CD8-positive, alpha-beta memory T cell (primary cell): ENCODE data around the gene SNRNP27. TPM values are rescaled to one million over a fixed set of nuclear protein-coding genes. Genes with fewer than 3 reads are reported as not detected.
A peak's percentile ranks its signal among the peaks of the same experiment; 100 is the strongest.
"Not testable (repeated sequence)": the region's sequence is repeated elsewhere in the genome, so short reads cannot be mapped to it uniquely, and the experiment has no call there.

Experiments used
- CTCF ChIA-PET: fragments of 350-600 bp; sonication (Branson Sonifier 250); formaldehyde crosslinking; loops from one replicate; lab custom pipeline; 2021; ENCODE audit warnings: antibody characterized with exemption; lab: Charles Lee
- POLR2A ChIA-PET: fragments of 350-600 bp; sonication (Branson Sonifier 250); formaldehyde crosslinking; loops from one replicate; lab custom pipeline; 2021; ENCODE audit warnings: antibody characterized with exemption; lab: Charles Lee
- DNase-seq, 5 donors: peaks; one replicate each; pipeline versions ENCODE4 v3.0.0 to v3.0.0-alpha.2; 2020 to 2022; ENCODE audit warnings: mixed read lengths in 1 of 5
- H3K27ac ChIP-seq: one replicate; pipeline ENCODE4 v1.7.0; 2013; ENCODE audit warnings: low read depth, mild to moderate bottlenecking, low read length, moderate library complexity
- H3K27me3 ChIP-seq: 2 replicates; pipeline ENCODE4 v1.7.0; 2013; ENCODE audit warnings: low read length, mild to moderate bottlenecking; ENCODE audit not compliant: insufficient read depth, poor library complexity, severe bottlenecking
- H3K36me3 ChIP-seq: 2 replicates; pipeline ENCODE4 v1.7.0; 2013; ENCODE audit warnings: mild to moderate bottlenecking, low read length, moderate library complexity; ENCODE audit not compliant: insufficient read depth
- H3K4me1 ChIP-seq: 2 replicates; pipeline ENCODE4 v1.7.0; 2013; ENCODE audit warnings: mild to moderate bottlenecking, low read length, moderate library complexity; ENCODE audit not compliant: insufficient read depth
- H3K4me3 ChIP-seq: 2 replicates; pipeline ENCODE4 v1.7.0; 2013; ENCODE audit warnings: mild to moderate bottlenecking, low read length
- H3K9me3 ChIP-seq: 2 replicates; pipeline ENCODE4 v1.7.0; 2013; ENCODE audit warnings: mild to moderate bottlenecking, low read length
- H3K27ac Mint-ChIP-seq, 8 donors: one replicate each; pipeline ENCODE4 v1.8.0; 2020 to 2021; ENCODE audit warnings: mixed read lengths in 8 of 8, mild to moderate bottlenecking in 6 of 8, inconsistent platforms in 3 of 8, moderate library complexity in 3 of 8
- H3K27me3 Mint-ChIP-seq, 2 donors: one replicate each; pipeline ENCODE4 v1.8.0; 2020 to 2021; ENCODE audit warnings: mixed read lengths in 2 of 2, mild to moderate bottlenecking in 1 of 2, moderate library complexity in 1 of 2
- H3K36me3 Mint-ChIP-seq, 3 donors: one replicate each; pipeline ENCODE4 v1.8.0; 2020 to 2021; ENCODE audit warnings: mixed read lengths in 3 of 3, inconsistent platforms in 1 of 3, mild to moderate bottlenecking in 1 of 3
- H3K4me1 Mint-ChIP-seq, 3 donors: one replicate each; pipeline ENCODE4 v1.8.0; 2020 to 2021; ENCODE audit warnings: mixed read lengths in 3 of 3, inconsistent platforms in 1 of 3, mild to moderate bottlenecking in 1 of 3
- H3K4me3 Mint-ChIP-seq, 7 donors: one replicate each; pipeline ENCODE4 v1.8.0; 2020 to 2021; ENCODE audit warnings: mixed read lengths in 7 of 7, mild to moderate bottlenecking in 6 of 7, moderate library complexity in 4 of 7, inconsistent platforms in 2 of 7
- H3K9me3 Mint-ChIP-seq, 5 donors: one replicate each; pipeline ENCODE4 v1.8.0; 2020 to 2022; ENCODE audit warnings: mixed read lengths in 5 of 5, mild to moderate bottlenecking in 3 of 5, moderate library complexity in 2 of 5, inconsistent platforms in 1 of 5
- polyA plus RNA-seq: library from polyadenylated mRNA; unstranded; fragments of 300-500 nt; fragmentation: Illumina TruSeq; gene quantifications from one replicate; pipeline ENCODE4 v1.2.3, GENCODE V29; 2021
- total RNA-seq, 2 experiments: library from RNA; stranded (reverse); gene quantifications; one replicate each; pipeline ENCODE4 v1.2.3, GENCODE V29; 2021

The SNRNP27 gene
- total and polyA plus RNA-seq, 3 experiments from 2014 or later: 59.6 to 79.6 (median 61.2) TPM

GRCh38 chr2:69947325-69947931, 53.7 kb downstream of the SNRNP27 start:
- peak overlapping the region; percentile 73 to 97 (median 93) for H3K27ac Mint-ChIP-seq
- peaks cover 26 to 28% (median 26%) of the 10 kb centered on the region in 3 donors for H3K4me1 Mint-ChIP-seq
- H3K9me3 Mint-ChIP-seq: no peaks in the 10 kb centered on the region
- peaks cover 0 to 12% (median 6%) of the 10 kb centered on the region in 3 donors for H3K36me3 Mint-ChIP-seq
- H3K4me3 Mint-ChIP-seq: peak overlapping the region in 4 of 7 donors; percentile 24 to 54 (median 39)
- H3K4me3 ChIP-seq: no peak overlapping the region
- peak overlapping the region; percentile 40 for H3K27ac ChIP-seq
- no peaks in the 10 kb centered on the region for H3K9me3 ChIP-seq
- H3K4me1 ChIP-seq: peaks cover 25% of the 10 kb centered on the region
- H3K36me3 ChIP-seq: no peaks in the 10 kb centered on the region
- no peaks in the 10 kb centered on the region for H3K27me3 Mint-ChIP-seq
- no peaks in the 10 kb centered on the region for H3K27me3 ChIP-seq
- ChIA-PET POLR2A (no interaction called here), CTCF (no interaction called here)
- DNase-seq: no peak

GRCh38 chr2:69948032-69948962, 54.5 kb downstream of the SNRNP27 start:
- H3K27ac ChIP-seq: no peak overlapping the region
- H3K4me1 Mint-ChIP-seq: peaks cover 26 to 28% (median 26%) of the 10 kb centered on the region in 3 donors
- peak in 1 of 5 donors; percentile 42 for DNase-seq

GRCh38 chr2:69948963-69949645, 55.3 kb downstream of the SNRNP27 start:
- Histone ChIP-seq H3K9me3 (no peaks in the 10 kb centered on the region), H3K4me3 (no peak overlapping the region), H3K4me1 (peaks cover 25% of the 10 kb centered on the region), H3K27me3 (no peaks in the 10 kb centered on the region), H3K36me3 (no peaks in the 10 kb centered on the region), H3K27ac (no peak overlapping the region)
- Mint-ChIP-seq H3K4me1 (peaks cover 26 to 28% (median 26%) of the 10 kb centered on the region in 3 donors), H3K9me3 (no peaks in the 10 kb centered on the region), H3K27ac (peak overlapping the region in 3 of 8 donors; percentile 70 to 85 (median 81)), H3K4me3 (no peak overlapping the region), H3K36me3 (peaks cover 0 to 6% (median 0%) of the 10 kb centered on the region in 3 donors), H3K27me3 (no peaks in the 10 kb centered on the region)
- ChIA-PET POLR2A (no interaction called here), CTCF (no interaction called here)
- DNase-seq: peak in 1 of 5 donors; percentile 26

More at GRCh38 chr2:69948032-69948962, 54.5 kb downstream of the SNRNP27 start:
- H3K36me3 Mint-ChIP-seq: peaks cover 0 to 6% (median 6%) of the 10 kb centered on the region in 3 donors
- H3K4me3 Mint-ChIP-seq: no peak overlapping the region
- Histone ChIP-seq H3K36me3 (no peaks in the 10 kb centered on the region), H3K4me3 (no peak overlapping the region), H3K9me3 (no peaks in the 10 kb centered on the region), H3K27me3 (no peaks in the 10 kb centered on the region), H3K4me1 (peaks cover 25% of the 10 kb centered on the region)
- ChIA-PET CTCF (no interaction called here), POLR2A (no interaction called here)
- H3K27me3 Mint-ChIP-seq: no peaks in the 10 kb centered on the region
- no peaks in the 10 kb centered on the region for H3K9me3 Mint-ChIP-seq
- peak overlapping the region in 4 of 8 donors; percentile 90 to 97 (median 92) for H3K27ac Mint-ChIP-seq

DNA sequence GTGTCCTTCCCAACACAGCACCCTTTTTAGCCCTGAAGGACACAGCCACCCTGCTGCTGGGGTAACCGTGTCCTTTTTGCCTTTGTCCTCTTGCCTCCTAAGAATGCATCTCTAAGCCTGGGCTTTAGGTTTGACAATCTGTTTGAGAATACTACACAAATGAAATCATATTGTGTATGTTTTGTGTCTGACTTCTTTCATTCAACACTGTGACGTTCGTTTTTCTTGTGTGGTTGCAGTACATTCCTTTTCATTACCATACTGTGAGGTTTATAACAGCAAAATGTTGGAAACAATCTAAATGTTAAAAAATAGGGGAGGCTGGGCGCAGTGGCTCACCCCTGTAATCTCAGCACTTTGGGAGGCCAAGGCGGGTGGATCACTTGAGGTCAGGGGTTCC, 56.5 kb downstream of the SNRNP27 start:
- H3K9me3 Mint-ChIP-seq: no peaks in the 10 kb centered on the region
- no peaks in the 10 kb centered on the region for H3K27me3 ChIP-seq
- H3K4me1 ChIP-seq: peaks cover 25% of the 10 kb centered on the region
- DNase-seq: no peak
- POLR2A ChIA-PET: no interaction called here
- H3K4me3 ChIP-seq: no peak overlapping the region
- H3K36me3 Mint-ChIP-seq: peaks cover 0 to 3% (median 0%) of the 10 kb centered on the region in 3 donors
- no peaks in the 10 kb centered on the region for H3K36me3 ChIP-seq
- CTCF ChIA-PET: no interaction called here
- no peaks in the 10 kb centered on the region for H3K27me3 Mint-ChIP-seq
- H3K27ac ChIP-seq: no peak overlapping the region
- H3K9me3 ChIP-seq: no peaks in the 10 kb centered on the region
- no peak overlapping the region for H3K4me3 Mint-ChIP-seq
- peak overlapping the region in 1 of 8 donors; percentile 32 for H3K27ac Mint-ChIP-seq
- H3K4me1 Mint-ChIP-seq: peaks cover 26 to 28% (median 26%) of the 10 kb centered on the region in 3 donors

- not testable (repeated sequence) for H3K4me3 ChIP-seq, DNase-seq
Measured at GRCh38 chr2:69950671-69951070, 56.9 kb downstream of the SNRNP27 start.

DNA sequence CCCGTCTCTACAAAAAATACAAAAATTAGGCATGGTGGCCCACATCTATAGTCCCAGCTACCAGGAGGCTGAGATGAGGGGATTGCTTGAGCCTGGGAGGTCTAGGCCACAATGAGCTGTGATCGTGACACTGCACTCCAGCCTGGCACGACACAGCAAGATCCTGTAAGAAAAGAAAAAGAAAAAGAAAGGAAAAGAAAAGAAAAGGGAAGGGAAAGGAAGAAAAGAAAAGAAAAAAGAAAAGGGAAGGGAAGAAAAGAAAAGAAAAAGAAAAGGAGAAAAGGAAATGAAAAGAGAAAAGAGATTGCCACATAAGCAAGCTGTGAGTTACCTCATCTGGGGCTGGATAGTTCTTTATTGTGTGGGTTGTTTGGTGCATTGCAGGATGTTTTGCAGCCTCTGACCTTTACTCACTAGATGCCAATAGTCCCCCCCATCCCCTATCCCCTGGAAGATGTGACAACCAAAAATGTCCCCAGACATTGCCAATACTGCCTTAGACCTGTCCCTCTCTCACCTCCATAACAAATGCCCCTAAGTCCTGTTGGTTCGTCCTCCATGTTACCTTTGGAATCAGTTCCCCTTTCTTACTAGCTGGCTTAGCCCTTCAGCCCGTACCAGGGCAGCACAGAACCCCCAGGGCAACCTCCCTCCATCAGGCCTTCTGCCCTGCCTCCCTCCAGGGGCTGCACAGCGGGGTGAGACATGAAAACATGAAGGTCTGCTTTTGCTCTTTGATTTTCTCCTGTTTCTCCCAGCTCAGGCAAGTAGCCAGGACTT, 58.8 kb downstream of the SNRNP27 start:
- CTCF ChIA-PET: no interaction called here
- no peak overlapping the region for H3K27ac ChIP-seq
- POLR2A ChIA-PET: no interaction called here
- H3K27me3 ChIP-seq: no peaks in the 10 kb centered on the region
- H3K36me3 ChIP-seq: no peaks in the 10 kb centered on the region
- Mint-ChIP-seq H3K27me3 (no peaks in the 10 kb centered on the region), H3K9me3 (no peaks in the 10 kb centered on the region), H3K4me1 (peaks cover 3 to 6% (median 4%) of the 10 kb centered on the region in 3 donors), H3K4me3 (no peak overlapping the region), H3K36me3 (no peaks in the 10 kb centered on the region), H3K27ac (peak overlapping the region in 3 of 8 donors; percentile 29 to 89 (median 63))
- no peak overlapping the region for H3K4me3 ChIP-seq
- peaks cover 3% of the 10 kb centered on the region for H3K4me1 ChIP-seq
- peak in 1 of 5 donors; percentile 9 for DNase-seq
- H3K9me3 ChIP-seq: no peaks in the 10 kb centered on the region

More at GRCh38 chr2:69950671-69951070, 56.9 kb downstream of the SNRNP27 start:
- H3K36me3 ChIP-seq, CTCF ChIA-PET, H3K4me3 Mint-ChIP-seq, H3K27me3 ChIP-seq, H3K36me3 Mint-ChIP-seq, H3K9me3 Mint-ChIP-seq, H3K9me3 ChIP-seq, H3K27me3 Mint-ChIP-seq, H3K27ac ChIP-seq, POLR2A ChIA-PET, H3K27ac Mint-ChIP-seq: not testable (repeated sequence)
- peaks cover 21% of the 10 kb centered on the region for H3K4me1 ChIP-seq
- H3K4me1 Mint-ChIP-seq: peaks cover 22 to 24% (median 22%) of the 10 kb centered on the region in 3 donors

DNA sequence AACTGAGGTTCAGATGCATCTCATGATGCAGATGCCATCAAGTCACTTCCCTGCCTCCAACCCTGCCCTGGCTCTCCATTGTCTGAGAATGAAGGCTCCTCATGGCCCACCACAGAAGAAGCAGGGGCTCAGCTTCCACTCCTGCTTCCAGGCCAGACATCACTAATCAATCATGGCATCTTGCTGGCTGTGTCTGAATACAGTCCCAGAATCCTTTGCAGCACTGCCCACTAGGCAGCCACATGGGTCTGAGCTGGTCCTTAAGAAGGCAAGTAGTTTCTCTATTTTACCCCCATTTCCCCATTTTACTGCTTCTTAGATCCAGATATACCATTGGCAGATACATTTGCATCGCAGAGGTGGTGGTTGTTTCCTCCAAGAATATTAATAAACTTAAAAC, 60.3 kb downstream of the SNRNP27 start:
- ChIA-PET POLR2A (no interaction called here), CTCF (no interaction called here)
- Histone ChIP-seq H3K36me3 (no peaks in the 10 kb centered on the region), H3K4me1 (no peaks in the 10 kb centered on the region), H3K27me3 (no peaks in the 10 kb centered on the region), H3K4me3 (no peak overlapping the region), H3K27ac (no peak overlapping the region), H3K9me3 (no peaks in the 10 kb centered on the region)
- peak overlapping the region in 1 of 8 donors; percentile 29 for H3K27ac Mint-ChIP-seq
- DNase-seq: no peak
- no peaks in the 10 kb centered on the region for H3K9me3 Mint-ChIP-seq
- no peaks in the 10 kb centered on the region for H3K36me3 Mint-ChIP-seq
- H3K27me3 Mint-ChIP-seq: no peaks in the 10 kb centered on the region
- peaks cover 6 to 9% (median 7%) of the 10 kb centered on the region in 3 donors for H3K4me1 Mint-ChIP-seq
- no peak overlapping the region for H3K4me3 Mint-ChIP-seq
